Cortex of kidney (tissue), 1 donor: ENCODE results near the gene CCDC40.

Source experiments
- DNase-seq: peaks from one replicate; lab custom pipeline; 2025; lab: John Stamatoyannopoulos, UW

The CCDC40 gene

GRCh38 chr17:80142929-80143328, 106.5 kb downstream of the CCDC40 start:
- no peak for DNase-seq

- no peak for DNase-seq
Observed at GRCh38 chr17:80145076-80146075, 108.9 kb downstream of the CCDC40 start.

- DNase-seq, result no peak
Observed at GRCh38 chr17:80146121-80147034, 109.9 kb downstream of the CCDC40 start.

- peak; percentile 53 for DNase-seq
Observed at GRCh38 chr17:80147035-80147822, 110.8 kb downstream of the CCDC40 start, which contains the start of gene EIF4A3. TSS of gene EIF4A3 (minus strand) at chr17:80147128. CDS start at chr17:80146961, 167 bp downstream.
